Measurements from ENCODE around the gene SMARCA4. TPM values are rescaled to one million over a fixed set of nuclear protein-coding genes. Genes with fewer than 3 reads are reported as not detected.

The SMARCA4 gene
- polyA plus RNA-seq, 1 donor, result 91.1 TPM

- DNase-seq, result no peak
- Histone ChIP-seq H3K4me3 (ENCODE audit: low read length) (no peak overlapping the region), H3K4me1 (ENCODE audit: control insufficient read depth, insufficient read depth, low read length) (peaks cover 9% of the 10 kb centered on the region), H3K36me3 (ENCODE audit: control insufficient read depth, insufficient read depth, low read length) (peaks cover 5% of the 10 kb centered on the region), H3K27ac (ENCODE audit: low read length) (no peak overlapping the region), H3K9me3 (ENCODE audit: control insufficient read depth, low read depth, low read length) (no peaks in the 10 kb centered on the region), H3K27me3 (ENCODE audit: control insufficient read depth, insufficient read depth, low read length) (no peaks in the 10 kb centered on the region)
- 82% methylated on average over 2 of the region's 10 CpGs for WGBS (ENCODE audit: insufficient coverage, low lambda C conversion rate)
Measured at GRCh38 chr19:10962863-10963262, 2.0 kb downstream of the SMARCA4 start.

GRCh38 chr19:10963865-10964264, 3.0 kb downstream of the SMARCA4 start:
- WGBS (ENCODE audit: insufficient coverage, low lambda C conversion rate), result 80% methylated on average over 1 of the region's 4 CpGs
- H3K27me3 ChIP-seq (ENCODE audit: control insufficient read depth, insufficient read depth, low read length), result no peaks in the 10 kb centered on the region
- no peaks in the 10 kb centered on the region for H3K9me3 ChIP-seq (ENCODE audit: control insufficient read depth, low read depth, low read length)
- peaks cover 13% of the 10 kb centered on the region for H3K4me1 ChIP-seq (ENCODE audit: control insufficient read depth, insufficient read depth, low read length)
- H3K36me3 ChIP-seq (ENCODE audit: control insufficient read depth, insufficient read depth, low read length), result peaks cover 5% of the 10 kb centered on the region
- H3K27ac ChIP-seq (ENCODE audit: low read length), result no peak overlapping the region
- H3K4me3 ChIP-seq (ENCODE audit: low read length), result no peak overlapping the region
- DNase-seq, result no peak

- peaks cover 13% of the 10 kb centered on the region for H3K4me1 ChIP-seq (ENCODE audit: control insufficient read depth, insufficient read depth, low read length)
- no peaks in the 10 kb centered on the region for H3K9me3 ChIP-seq (ENCODE audit: control insufficient read depth, low read depth, low read length)
- no peak overlapping the region for H3K27ac ChIP-seq (ENCODE audit: low read length)
- H3K4me3 ChIP-seq (ENCODE audit: low read length), result no peak overlapping the region
- H3K27me3 ChIP-seq (ENCODE audit: control insufficient read depth, insufficient read depth, low read length), result no peaks in the 10 kb centered on the region
- no CpG with 5 or more reads among the region's 4 CpGs for WGBS (ENCODE audit: insufficient coverage, low lambda C conversion rate)
- DNase-seq, result no peak
- peaks cover 5% of the 10 kb centered on the region for H3K36me3 ChIP-seq (ENCODE audit: control insufficient read depth, insufficient read depth, low read length)
Measured at GRCh38 chr19:10964903-10965302, 4.1 kb downstream of the SMARCA4 start.

GRCh38 chr19:10965398-10965797, 4.6 kb downstream of the SMARCA4 start:
- no peak overlapping the region for H3K4me3 ChIP-seq (ENCODE audit: low read length)
- peaks cover 5% of the 10 kb centered on the region for H3K36me3 ChIP-seq (ENCODE audit: control insufficient read depth, insufficient read depth, low read length)
- DNase-seq, result no peak
- no peaks in the 10 kb centered on the region for H3K9me3 ChIP-seq (ENCODE audit: control insufficient read depth, low read depth, low read length)
- no peaks in the 10 kb centered on the region for H3K27me3 ChIP-seq (ENCODE audit: control insufficient read depth, insufficient read depth, low read length)
- peaks cover 13% of the 10 kb centered on the region for H3K4me1 ChIP-seq (ENCODE audit: control insufficient read depth, insufficient read depth, low read length)
- WGBS (ENCODE audit: insufficient coverage, low lambda C conversion rate), result 88% methylated on average over 1 of the region's 6 CpGs
- H3K27ac ChIP-seq (ENCODE audit: low read length), result no peak overlapping the region

GRCh38 chr19:10966809-10967208, 6.0 kb downstream of the SMARCA4 start:
- H3K27ac ChIP-seq (ENCODE audit: low read length), result no peak overlapping the region
- no peaks in the 10 kb centered on the region for H3K9me3 ChIP-seq (ENCODE audit: control insufficient read depth, low read depth, low read length)
- peaks cover 5% of the 10 kb centered on the region for H3K36me3 ChIP-seq (ENCODE audit: control insufficient read depth, insufficient read depth, low read length)
- WGBS (ENCODE audit: insufficient coverage, low lambda C conversion rate), result 40% methylated on average over 1 of the region's 8 CpGs
- H3K4me1 ChIP-seq (ENCODE audit: control insufficient read depth, insufficient read depth, low read length), result peaks cover 13% of the 10 kb centered on the region
- peak in 1 of 2 donors; percentile 34 for DNase-seq
- no peaks in the 10 kb centered on the region for H3K27me3 ChIP-seq (ENCODE audit: control insufficient read depth, insufficient read depth, low read length)
- H3K4me3 ChIP-seq (ENCODE audit: low read length), result no peak overlapping the region

- H3K9me3 ChIP-seq (ENCODE audit: control insufficient read depth, low read depth, low read length), result no peaks in the 10 kb centered on the region
- H3K36me3 ChIP-seq (ENCODE audit: control insufficient read depth, insufficient read depth, low read length), result peaks cover 5% of the 10 kb centered on the region
- H3K27me3 ChIP-seq (ENCODE audit: control insufficient read depth, insufficient read depth, low read length), result no peaks in the 10 kb centered on the region
- no peak for DNase-seq
- 64% methylated on average over 2 of the region's 10 CpGs for WGBS (ENCODE audit: insufficient coverage, low lambda C conversion rate)
- no peak overlapping the region for H3K4me3 ChIP-seq (ENCODE audit: low read length)
- H3K27ac ChIP-seq (ENCODE audit: low read length), result no peak overlapping the region
- H3K4me1 ChIP-seq (ENCODE audit: control insufficient read depth, insufficient read depth, low read length), result peaks cover 4% of the 10 kb centered on the region
Measured at GRCh38 chr19:10968527-10969135, 7.8 kb downstream of the SMARCA4 start.

GRCh38 chr19:10971107-10971726, 10.4 kb downstream of the SMARCA4 start:
- DNase-seq, result no peak
- Histone ChIP-seq H3K36me3 (ENCODE audit: control insufficient read depth, insufficient read depth, low read length) (no peaks in the 10 kb centered on the region), H3K9me3 (ENCODE audit: control insufficient read depth, low read depth, low read length) (no peaks in the 10 kb centered on the region), H3K4me3 (ENCODE audit: low read length) (no peak overlapping the region), H3K27ac (ENCODE audit: low read length) (no peak overlapping the region), H3K4me1 (ENCODE audit: control insufficient read depth, insufficient read depth, low read length) (peaks cover 18% of the 10 kb centered on the region), H3K27me3 (ENCODE audit: control insufficient read depth, insufficient read depth, low read length) (no peaks in the 10 kb centered on the region)
- WGBS (ENCODE audit: insufficient coverage, low lambda C conversion rate), result no CpG with 5 or more reads among the region's 8 CpGs

GRCh38 chr19:10975374-10976130, 14.7 kb downstream of the SMARCA4 start:
- Histone ChIP-seq H3K4me3 (ENCODE audit: low read length) (peak overlapping the region; percentile 0), H3K4me1 (ENCODE audit: control insufficient read depth, insufficient read depth, low read length) (peaks cover 25% of the 10 kb centered on the region), H3K9me3 (ENCODE audit: control insufficient read depth, low read depth, low read length) (no peaks in the 10 kb centered on the region), H3K27me3 (ENCODE audit: control insufficient read depth, insufficient read depth, low read length) (no peaks in the 10 kb centered on the region), H3K36me3 (ENCODE audit: control insufficient read depth, insufficient read depth, low read length) (no peaks in the 10 kb centered on the region), H3K27ac (ENCODE audit: low read length) (peak overlapping the region; percentile 70)
- peak in 1 of 2 donors; percentile 91 for DNase-seq
- no CpG with 5 or more reads among the region's 19 CpGs for WGBS (ENCODE audit: insufficient coverage, low lambda C conversion rate)

GRCh38 chr19:10976131-10976892, 15.5 kb downstream of the SMARCA4 start:
- peak overlapping the region; percentile 70 for H3K27ac ChIP-seq (ENCODE audit: low read length)
- peaks cover 25% of the 10 kb centered on the region for H3K4me1 ChIP-seq (ENCODE audit: control insufficient read depth, insufficient read depth, low read length)
- H3K9me3 ChIP-seq (ENCODE audit: control insufficient read depth, low read depth, low read length), result no peaks in the 10 kb centered on the region
- H3K27me3 ChIP-seq (ENCODE audit: control insufficient read depth, insufficient read depth, low read length), result no peaks in the 10 kb centered on the region
- WGBS (ENCODE audit: insufficient coverage, low lambda C conversion rate), result no CpG with 5 or more reads among the region's 19 CpGs
- peak in 1 of 2 donors; percentile 76 for DNase-seq
- H3K4me3 ChIP-seq (ENCODE audit: low read length), result peak overlapping the region; percentile 0
- peaks cover 2% of the 10 kb centered on the region for H3K36me3 ChIP-seq (ENCODE audit: control insufficient read depth, insufficient read depth, low read length)

GRCh38 chr19:10977742-10978092, 16.9 kb downstream of the SMARCA4 start:
- no peak for DNase-seq

More at GRCh38 chr19:10977742-10978092, 16.9 kb downstream of the SMARCA4 start:
- Histone ChIP-seq H3K36me3 (ENCODE audit: control insufficient read depth, insufficient read depth, low read length) (peaks cover 3% of the 10 kb centered on the region), H3K27me3 (ENCODE audit: control insufficient read depth, insufficient read depth, low read length) (no peaks in the 10 kb centered on the region), H3K4me1 (ENCODE audit: control insufficient read depth, insufficient read depth, low read length) (peaks cover 25% of the 10 kb centered on the region), H3K9me3 (ENCODE audit: control insufficient read depth, low read depth, low read length) (no peaks in the 10 kb centered on the region), H3K4me3 (ENCODE audit: low read length) (no peak overlapping the region), H3K27ac (ENCODE audit: low read length) (no peak overlapping the region)
- WGBS (ENCODE audit: insufficient coverage, low lambda C conversion rate), result no CpG with 5 or more reads among the region's 5 CpGs
